ENCODE results near the gene EGFR.

Gene EGFR

DNA sequence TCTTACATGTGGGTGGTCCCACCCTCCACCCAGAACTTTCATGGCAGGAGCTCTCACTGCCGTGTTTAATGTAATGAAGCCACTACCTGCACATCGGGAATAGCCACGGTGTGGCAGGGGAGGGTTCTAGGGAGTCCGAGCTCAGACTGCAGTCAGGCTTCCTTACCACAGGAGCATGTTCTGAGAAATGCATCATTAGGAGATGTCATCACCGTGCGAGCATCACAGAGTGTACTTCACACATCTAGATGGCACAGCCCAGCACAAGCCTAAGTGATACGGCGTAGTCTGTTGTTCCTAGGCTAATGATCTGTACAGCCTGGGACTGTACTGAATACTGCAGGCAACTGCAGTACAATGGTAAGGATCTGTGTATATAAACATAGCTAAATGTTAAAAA lies 193.4 kb downstream of the EGFR start:
- no peaks in the 10 kb centered on the region for H3K9me2 ChIP-seq (replicated peaks; ENCODE audit: low read depth, low read length)
- H3K9me3 ChIP-seq (ENCODE audit: insufficient read depth, low read depth, low read length): 0 out of 2 replicates have a peak, but pooled peaks cover 3% of the 10 kb centered on the region
- no peak overlapping the region for H2AFZ ChIP-seq (ENCODE audit: low read length)
- no peaks in the 10 kb centered on the region for H4K20me1 ChIP-seq (ENCODE audit: insufficient read depth, low read length, poor library complexity, severe bottlenecking)
- H3K9ac ChIP-seq (ENCODE audit: low read depth, low read length, poor library complexity, severe bottlenecking): no peak overlapping the region
- no peak overlapping the region for H3K4me3 ChIP-seq (ENCODE audit: low read length, poor library complexity, severe bottlenecking)
- H3K36me3 ChIP-seq (ENCODE audit: insufficient read depth, low read length): no peaks in the 10 kb centered on the region
- H3K4me2 ChIP-seq (ENCODE audit: low read depth, low read length, poor library complexity, severe bottlenecking): no peak overlapping the region
- no peaks in the 10 kb centered on the region for H3K27me3 ChIP-seq (ENCODE audit: insufficient read depth, low read length, poor library complexity, severe bottlenecking)
- H3F3A ChIP-seq (ENCODE audit: low read depth): no peaks in the 10 kb centered on the region
- no peaks in the 10 kb centered on the region for H3K79me2 ChIP-seq (ENCODE audit: insufficient read depth, low read length)
- TF ChIP-seq, protein P1, sequence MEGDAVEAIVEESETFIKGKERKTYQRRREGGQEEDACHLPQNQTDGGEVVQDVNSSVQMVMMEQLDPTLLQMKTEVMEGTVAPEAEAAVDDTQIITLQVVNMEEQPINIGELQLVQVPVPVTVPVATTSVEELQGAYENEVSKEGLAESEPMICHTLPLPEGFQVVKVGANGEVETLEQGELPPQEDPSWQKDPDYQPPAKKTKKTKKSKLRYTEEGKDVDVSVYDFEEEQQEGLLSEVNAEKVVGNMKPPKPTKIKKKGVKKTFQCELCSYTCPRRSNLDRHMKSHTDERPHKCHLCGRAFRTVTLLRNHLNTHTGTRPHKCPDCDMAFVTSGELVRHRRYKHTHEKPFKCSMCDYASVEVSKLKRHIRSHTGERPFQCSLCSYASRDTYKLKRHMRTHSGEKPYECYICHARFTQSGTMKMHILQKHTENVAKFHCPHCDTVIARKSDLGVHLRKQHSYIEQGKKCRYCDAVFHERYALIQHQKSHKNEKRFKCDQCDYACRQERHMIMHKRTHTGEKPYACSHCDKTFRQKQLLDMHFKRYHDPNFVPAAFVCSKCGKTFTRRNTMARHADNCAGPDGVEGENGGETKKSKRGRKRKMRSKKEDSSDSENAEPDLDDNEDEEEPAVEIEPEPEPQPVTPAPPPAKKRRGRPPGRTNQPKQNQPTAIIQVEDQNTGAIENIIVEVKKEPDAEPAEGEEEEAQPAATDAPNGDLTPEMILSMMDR (conservative IDR thresholded peaks at IDR 0.05; ENCODE audit: low read length): no peak
- TF ChIP-seq EZH2phosphoT487 (IDR thresholded peaks at IDR 0.05; ENCODE audit: borderline replicate concordance): no peak
- H3K4me1 ChIP-seq (ENCODE audit: insufficient read depth, low read length, poor library complexity, severe bottlenecking): no peaks in the 10 kb centered on the region

DNA sequence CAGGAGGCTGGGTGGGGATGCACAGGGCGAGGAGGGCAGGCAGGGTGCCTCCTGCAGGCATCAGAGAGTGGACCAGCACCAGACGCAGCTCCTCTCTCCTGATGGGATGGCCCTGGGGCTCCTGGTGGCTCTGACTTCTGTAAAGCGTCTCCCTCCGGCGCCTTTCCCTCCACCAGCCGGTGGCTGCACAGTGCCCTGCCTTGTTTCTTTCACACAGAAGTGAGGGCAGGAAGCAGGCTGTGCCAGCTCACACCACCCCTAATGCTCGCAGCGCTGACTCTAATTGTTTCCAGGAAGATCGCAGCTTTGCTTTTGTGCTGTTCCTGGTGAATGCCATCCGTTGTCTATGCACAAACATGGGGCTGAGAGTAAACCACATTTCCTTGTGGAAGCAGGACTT lies 194.0 kb downstream of the EGFR start:
- Histone ChIP-seq H4K20me1 (ENCODE audit: insufficient read depth, low read length, poor library complexity, severe bottlenecking) (no peaks in the 10 kb centered on the region), H3F3A (ENCODE audit: low read depth) (no peaks in the 10 kb centered on the region), H3K4me3 (ENCODE audit: low read length, poor library complexity, severe bottlenecking) (no peak overlapping the region), H3K36me3 (ENCODE audit: insufficient read depth, low read length) (no peaks in the 10 kb centered on the region), H3K9ac (ENCODE audit: low read depth, low read length, poor library complexity, severe bottlenecking) (no peak overlapping the region), H3K27me3 (ENCODE audit: insufficient read depth, low read length, poor library complexity, severe bottlenecking) (no peaks in the 10 kb centered on the region), H2AFZ (ENCODE audit: low read length) (no peak overlapping the region), H3K4me1 (ENCODE audit: insufficient read depth, low read length, poor library complexity, severe bottlenecking) (no peaks in the 10 kb centered on the region), H3K4me2 (ENCODE audit: low read depth, low read length, poor library complexity, severe bottlenecking) (no peak overlapping the region), H3K9me2 (replicated peaks; ENCODE audit: low read depth, low read length) (no peaks in the 10 kb centered on the region), H3K79me2 (ENCODE audit: insufficient read depth, low read length) (no peaks in the 10 kb centered on the region), H3K9me3 (ENCODE audit: insufficient read depth, low read depth, low read length) (0 out of 2 replicates have a peak, but pooled peaks cover 3% of the 10 kb centered on the region)
- no peak for TF ChIP-seq EZH2phosphoT487 (IDR thresholded peaks at IDR 0.05; ENCODE audit: borderline replicate concordance)
- TF ChIP-seq, protein P1 (conservative IDR thresholded peaks at IDR 0.05; ENCODE audit: low read length): no peak

DNA sequence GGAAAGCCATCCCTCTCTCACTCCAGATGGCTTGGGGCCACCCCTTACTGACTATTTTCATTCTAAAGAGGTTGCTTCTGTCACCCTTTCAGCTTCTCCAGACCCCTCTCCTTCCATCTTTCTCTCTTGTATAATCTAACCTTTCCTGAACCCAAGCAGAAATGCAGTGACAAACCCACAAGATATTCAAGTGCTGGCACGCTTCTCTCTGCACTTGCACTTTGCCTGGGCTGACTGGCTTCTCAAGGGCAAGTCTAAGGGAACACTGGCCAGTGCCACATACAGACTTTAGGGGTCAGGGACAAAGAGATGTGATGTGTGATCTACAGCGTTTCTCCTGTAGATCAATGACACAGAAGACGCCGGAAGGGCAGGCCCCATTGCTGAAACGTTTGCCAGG lies 195.9 kb downstream of the EGFR start:
- Histone ChIP-seq H3K4me2 (ENCODE audit: low read depth, low read length, poor library complexity, severe bottlenecking) (no peak overlapping the region), H3K36me3 (ENCODE audit: insufficient read depth, low read length) (no peaks in the 10 kb centered on the region), H3K4me1 (ENCODE audit: insufficient read depth, low read length, poor library complexity, severe bottlenecking) (no peaks in the 10 kb centered on the region), H2AFZ (ENCODE audit: low read length) (no peak overlapping the region), H3K9me3 (ENCODE audit: insufficient read depth, low read depth, low read length) (0 out of 2 replicates have a peak, but pooled peaks cover 3% of the 10 kb centered on the region), H4K20me1 (ENCODE audit: insufficient read depth, low read length, poor library complexity, severe bottlenecking) (no peaks in the 10 kb centered on the region), H3K9ac (ENCODE audit: low read depth, low read length, poor library complexity, severe bottlenecking) (no peak overlapping the region), H3F3A (ENCODE audit: low read depth) (no peaks in the 10 kb centered on the region), H3K9me2 (replicated peaks; ENCODE audit: low read depth, low read length) (no peaks in the 10 kb centered on the region), H3K79me2 (ENCODE audit: insufficient read depth, low read length) (no peaks in the 10 kb centered on the region), H3K27me3 (ENCODE audit: insufficient read depth, low read length, poor library complexity, severe bottlenecking) (no peaks in the 10 kb centered on the region), H3K4me3 (ENCODE audit: low read length, poor library complexity, severe bottlenecking) (no peak overlapping the region)
- TF ChIP-seq EZH2phosphoT487 (IDR thresholded peaks at IDR 0.05; ENCODE audit: borderline replicate concordance): no peak
- TF ChIP-seq, protein P1 (conservative IDR thresholded peaks at IDR 0.05; ENCODE audit: low read length): no peak

All from Loucy (cell line).